Stimulated activated CD4-positive, alpha-beta T cell treated with anti-CD3 and anti-CD28 coated beads, Interleukin-1b, Interleukin-23, amount 100 ng/mL, for 24 hours (primary cell): Measurements from ENCODE around the gene PPP2R2D.
"Not testable (repeated sequence)": the region's sequence is repeated elsewhere in the genome, so short reads cannot be mapped to it uniquely, and the experiment has no call there.

Experiments used
- DNase-seq, 4 experiments: peaks; one replicate each; pipeline ENCODE4 v3.0.0-alpha.2; 2020; ENCODE audit warnings: low read depth in 4 of 4, low spot score in 1 of 4

Gene PPP2R2D

GRCh38 chr10:131946321-131946751, 45.5 kb downstream of the PPP2R2D start:
- no peak for DNase-seq

- DNase-seq = no peak
Observed at GRCh38 chr10:131946880-131947279, 46.1 kb downstream of the PPP2R2D start.

- no peak for DNase-seq
Observed at GRCh38 chr10:131947631-131948347, 47.0 kb downstream of the PPP2R2D start.

GRCh38 chr10:131948501-131948900, 47.7 kb downstream of the PPP2R2D start:
- DNase-seq = no peak

- no peak for DNase-seq
Observed at GRCh38 chr10:131949041-131949862, 48.4 kb downstream of the PPP2R2D start.

- DNase-seq = not testable (repeated sequence)
Observed at GRCh38 chr10:131949908-131950307, 49.1 kb downstream of the PPP2R2D start.

GRCh38 chr10:131954356-131954965, 53.7 kb downstream of the PPP2R2D start:
- DNase-seq = no peak

- DNase-seq = no peak
Observed at GRCh38 chr10:131955591-131956340, 55.0 kb downstream of the PPP2R2D start.

- DNase-seq = no peak
Observed at GRCh38 chr10:131959841-131960240, 59.0 kb downstream of the PPP2R2D start.

GRCh38 chr10:131960631-131961046, 59.8 kb downstream of the PPP2R2D start:
- no peak for DNase-seq

- DNase-seq = no peak
Observed at GRCh38 chr10:131961047-131961776, 60.4 kb downstream of the PPP2R2D start.

GRCh38 chr10:131961777-131962662, 61.2 kb downstream of the PPP2R2D start:
- no peak for DNase-seq

GRCh38 chr10:131963350-131963749, 62.5 kb downstream of the PPP2R2D start:
- no peak for DNase-seq

GRCh38 chr10:131963811-131964210, 63.0 kb downstream of the PPP2R2D start:
- no peak for DNase-seq

GRCh38 chr10:131964298-131964697, 63.5 kb downstream of the PPP2R2D start:
- no peak for DNase-seq

GRCh38 chr10:131968949-131969348, 68.1 kb downstream of the PPP2R2D start:
- DNase-seq = no peak

- no peak for DNase-seq
Observed at GRCh38 chr10:131970946-131971345, 70.1 kb downstream of the PPP2R2D start.

GRCh38 chr10:131971591-131971990, 70.8 kb downstream of the PPP2R2D start:
- DNase-seq = no peak

GRCh38 chr10:131972474-131973071, 71.8 kb downstream of the PPP2R2D start:
- no peak for DNase-seq
